Smooth muscle cell (in vitro differentiated cells): ENCODE data around the gene DSE. TPM values are rescaled to one million over a fixed set of nuclear protein-coding genes. Genes with fewer than 3 reads are reported as not detected.
A peak's percentile ranks its signal among the peaks of the same experiment; 100 is the strongest.

ENCODE experiments used
- DNase-seq: peaks from one replicate; lab custom pipeline; 2025; ENCODE audit not compliant: unreplicated experiment; lab: John Stamatoyannopoulos, UW
- H2AFZ ChIP-seq: fragments of 200-600 bp; sonication (generic); 2 replicates; pipeline ENCODE4 v1.6.0; 2016; ENCODE audit warnings: antibody characterized with exemption, low read depth, mild to moderate bottlenecking
- H3F3A ChIP-seq: fragments of 200-600 bp; sonication (generic); 2 replicates; pipeline ENCODE4 v1.6.0; 2017; ENCODE audit warnings: antibody characterized with exemption, low read depth
- H3K27ac ChIP-seq: fragments of 200-600 bp; sonication (generic); 2 replicates; pipeline ENCODE4 v1.5.1; 2016; ENCODE audit warnings: low read depth, mild to moderate bottlenecking
- H3K27me3 ChIP-seq: fragments of 200-600 bp; sonication (generic); 2 replicates; pipeline ENCODE4 v1.6.1; 2016; ENCODE audit warnings: low read depth, mild to moderate bottlenecking
- H3K36me3 ChIP-seq: fragments of 200-600 bp; sonication (generic); 2 replicates; pipeline ENCODE4 v1.5.1; 2016; ENCODE audit warnings: low read depth
- H3K4me1 ChIP-seq: fragments of 200-600 bp; sonication (generic); 2 replicates; pipeline ENCODE4 v1.5.1; 2016; ENCODE audit warnings: low read depth
- H3K4me2 ChIP-seq: fragments of 200-600 bp; sonication (generic); 2 replicates; pipeline ENCODE4 v1.6.0; 2016; ENCODE audit warnings: mild to moderate bottlenecking
- H3K4me3 ChIP-seq: fragments of 200-600 bp; sonication (generic); 2 replicates; pipeline ENCODE4 v1.5.1; 2016; ENCODE audit warnings: mild to moderate bottlenecking
- H3K79me2 ChIP-seq: fragments of 200-600 bp; sonication (generic); 2 replicates; pipeline ENCODE4 v1.6.0; 2016; ENCODE audit warnings: low read depth, mild to moderate bottlenecking
- H3K9ac ChIP-seq: fragments of 200-600 bp; sonication (generic); 2 replicates; pipeline ENCODE4 v1.6.0; 2016; ENCODE audit warnings: low read depth
- H3K9me3 ChIP-seq: fragments of 200-600 bp; sonication (generic); replicated peaks from 2 replicates; pipeline ENCODE4 v1.5.1; 2016; ENCODE audit warnings: low read depth
- H4K20me1 ChIP-seq: fragments of 200-600 bp; sonication (generic); 2 replicates; pipeline ENCODE4 v1.6.0; 2016; ENCODE audit warnings: low read depth
- CTCF ChIP-seq: fragments of 200-600 bp; sonication (generic); IDR thresholded peaks from 2 replicates; pipeline ENCODE4 v1.5.1; 2017; ENCODE audit warnings: borderline replicate concordance, mild to moderate bottlenecking, antibody characterized with exemption; ENCODE audit not compliant: insufficient read depth, poor library complexity, severe bottlenecking
- WGBS: methylation state at CpG from one replicate; pipeline ENCODE4 v1.1.7; 2016; ENCODE audit warnings: low lambda C conversion rate; 5-methylcytosine and 5-hydroxymethylcytosine counted together
- polyA plus RNA-seq: library from polyadenylated mRNA; unstranded; fragments of >200 nt; fragmentation: Nextera tagmentation; extraction: Ambion mirVana; gene quantifications from 2 replicates; pipeline ENCODE4 v1.2.1, GENCODE V29; 2016
- total RNA-seq: library from RNA; depleted of rRNA; stranded (reverse); fragments of >200 nt; gene quantifications from 2 replicates; pipeline ENCODE4 v1.2.3, GENCODE V29; 2014

Gene DSE
- total and polyA plus RNA-seq, 2 experiments from 2014 or later, result 38.6 to 76.2 TPM

- WGBS, result 96% methylated on average over 4 of the region's 4 CpGs
- H3F3A ChIP-seq, result peaks cover 25% of the 10 kb centered on the region
- no peaks in the 10 kb centered on the region for H3K36me3 ChIP-seq
- H3K27me3 ChIP-seq, result no peaks in the 10 kb centered on the region
- no peak overlapping the region for H2AFZ ChIP-seq
- no peak overlapping the region for H3K27ac ChIP-seq
- H3K9ac ChIP-seq, result no peak overlapping the region
- no peaks in the 10 kb centered on the region for H3K9me3 ChIP-seq
- H3K4me1 ChIP-seq, result peaks cover 13% of the 10 kb centered on the region
- H3K4me3 ChIP-seq, result no peak overlapping the region
- no peak overlapping the region for H3K4me2 ChIP-seq
- TF ChIP-seq CTCF, result no peak
- peaks cover 42% of the 10 kb centered on the region for H4K20me1 ChIP-seq
- peaks cover 85% of the 10 kb centered on the region for H3K79me2 ChIP-seq
- DNase-seq, result no peak
Observed at GRCh38 chr6:116390581-116390980, 19.8 kb downstream of the DSE start.

DNA sequence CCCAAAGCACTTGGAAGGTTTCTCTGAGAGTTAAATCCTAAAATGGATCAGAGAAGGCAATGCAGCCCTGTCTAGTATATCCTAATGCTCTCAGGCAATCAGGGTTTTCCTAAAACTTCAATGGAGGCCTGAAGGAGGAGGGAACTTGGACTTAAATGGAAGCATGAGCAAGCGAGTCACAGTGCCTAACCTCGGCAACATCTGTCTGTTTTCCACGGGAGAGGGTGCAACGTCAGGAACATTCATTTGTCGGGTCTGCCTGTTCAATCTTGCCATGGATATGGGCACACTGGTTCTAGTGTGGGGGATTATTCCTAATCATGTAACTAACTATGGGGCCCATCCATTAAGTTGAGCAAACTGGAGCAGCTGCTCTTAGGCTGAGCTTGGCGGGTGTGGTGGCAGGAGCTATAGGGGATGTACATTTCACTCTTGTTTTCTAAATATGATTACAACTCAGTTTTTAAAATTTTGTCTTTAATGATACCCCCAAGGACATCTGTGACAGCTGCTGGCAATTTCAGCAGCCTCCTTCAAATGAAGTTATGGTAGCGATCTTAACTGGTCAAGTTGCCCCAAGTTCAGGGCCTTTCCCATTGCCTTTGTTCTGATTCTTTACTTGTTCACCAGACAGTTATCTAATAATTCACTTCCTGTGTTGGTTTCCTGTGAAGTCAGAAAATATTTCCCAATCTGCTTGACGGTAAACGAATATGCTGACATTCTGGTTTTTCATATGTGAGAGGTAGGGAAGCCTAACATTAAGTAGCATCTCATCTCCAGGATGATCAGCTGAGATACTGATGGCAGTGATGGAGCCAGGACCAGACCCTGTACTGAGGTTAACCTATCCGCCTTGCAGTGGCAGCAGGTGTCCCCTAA lies 21.6 kb downstream of the DSE start:
- H4K20me1 ChIP-seq, result peaks cover 34% of the 10 kb centered on the region
- H2AFZ ChIP-seq, result no peak overlapping the region
- H3K4me1 ChIP-seq, result peaks cover 2% of the 10 kb centered on the region
- DNase-seq, result no peak
- H3K27ac ChIP-seq, result no peak overlapping the region
- H3K79me2 ChIP-seq, result peaks cover 97% of the 10 kb centered on the region
- no peak overlapping the region for H3K9ac ChIP-seq
- TF ChIP-seq CTCF, result no peak
- no peaks in the 10 kb centered on the region for H3K9me3 ChIP-seq
- H3K27me3 ChIP-seq, result no peaks in the 10 kb centered on the region
- H3K4me3 ChIP-seq, result no peak overlapping the region
- peak overlapping the region; percentile 36 for H3K4me2 ChIP-seq
- H3F3A ChIP-seq, result peaks cover 7% of the 10 kb centered on the region
- H3K36me3 ChIP-seq, result no peaks in the 10 kb centered on the region
- 77% methylated on average over 10 of the region's 10 CpGs for WGBS

DNA sequence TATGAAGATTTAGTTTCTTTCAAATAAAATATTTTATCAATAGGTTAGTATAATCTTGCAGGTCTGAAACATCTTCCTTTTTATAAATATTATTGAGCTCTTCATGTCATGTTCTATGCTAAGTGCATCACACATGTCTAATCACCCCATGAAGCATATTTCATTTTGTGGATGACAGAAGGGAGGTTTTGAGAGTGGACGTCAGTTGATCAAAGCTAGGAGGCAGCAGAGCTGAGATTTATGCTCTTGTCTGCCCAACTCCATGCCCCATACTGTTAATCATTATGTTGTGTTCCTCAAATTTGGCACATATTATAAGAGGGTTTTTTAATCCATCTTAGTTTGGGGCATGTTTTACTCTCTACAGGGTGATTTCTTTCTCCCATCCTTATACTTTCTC lies 22.7 kb downstream of the DSE start:
- no peaks in the 10 kb centered on the region for H3K36me3 ChIP-seq
- no peaks in the 10 kb centered on the region for H3F3A ChIP-seq
- H3K9ac ChIP-seq, result no peak overlapping the region
- no peak overlapping the region for H3K4me2 ChIP-seq
- no peak for TF ChIP-seq CTCF
- no peaks in the 10 kb centered on the region for H3K9me3 ChIP-seq
- peaks cover 11% of the 10 kb centered on the region for H3K4me1 ChIP-seq
- 66% methylated on average over 1 of the region's 1 CpG for WGBS
- no peak overlapping the region for H2AFZ ChIP-seq
- DNase-seq, result no peak
- peaks cover 26% of the 10 kb centered on the region for H4K20me1 ChIP-seq
- peaks cover 90% of the 10 kb centered on the region for H3K79me2 ChIP-seq
- H3K4me3 ChIP-seq, result no peak overlapping the region
- H3K27me3 ChIP-seq, result no peaks in the 10 kb centered on the region
- peak overlapping the region; percentile 4 for H3K27ac ChIP-seq

GRCh38 chr6:116395647-116396046 lies 24.9 kb downstream of the DSE start:
- WGBS, result 82% methylated on average over 3 of the region's 3 CpGs
- H3K4me1 ChIP-seq, result peaks cover 11% of the 10 kb centered on the region

More at GRCh38 chr6:116395647-116396046, 24.9 kb downstream of the DSE start:
- no peak overlapping the region for H3K4me2 ChIP-seq
- peaks cover 5% of the 10 kb centered on the region for H3F3A ChIP-seq
- H3K9me3 ChIP-seq, result no peaks in the 10 kb centered on the region
- no peaks in the 10 kb centered on the region for H3K27me3 ChIP-seq
- no peak overlapping the region for H3K4me3 ChIP-seq
- H3K27ac ChIP-seq, result no peak overlapping the region
- H3K36me3 ChIP-seq, result no peaks in the 10 kb centered on the region
- peaks cover 25% of the 10 kb centered on the region for H4K20me1 ChIP-seq
- H3K79me2 ChIP-seq, result peaks cover 88% of the 10 kb centered on the region
- no peak overlapping the region for H2AFZ ChIP-seq
- no peak for TF ChIP-seq CTCF
- no peak for DNase-seq
- no peak overlapping the region for H3K9ac ChIP-seq
